Embryonic facial prominence (tissue), 1 donor: ENCODE data around the gene YLPM1.

Experiments
- DNase-seq: peaks from one replicate; pipeline ENCODE4 v3.0.0-alpha.2; 2016; ENCODE audit errors: extremely low spot score

YLPM1 gene

DNA sequence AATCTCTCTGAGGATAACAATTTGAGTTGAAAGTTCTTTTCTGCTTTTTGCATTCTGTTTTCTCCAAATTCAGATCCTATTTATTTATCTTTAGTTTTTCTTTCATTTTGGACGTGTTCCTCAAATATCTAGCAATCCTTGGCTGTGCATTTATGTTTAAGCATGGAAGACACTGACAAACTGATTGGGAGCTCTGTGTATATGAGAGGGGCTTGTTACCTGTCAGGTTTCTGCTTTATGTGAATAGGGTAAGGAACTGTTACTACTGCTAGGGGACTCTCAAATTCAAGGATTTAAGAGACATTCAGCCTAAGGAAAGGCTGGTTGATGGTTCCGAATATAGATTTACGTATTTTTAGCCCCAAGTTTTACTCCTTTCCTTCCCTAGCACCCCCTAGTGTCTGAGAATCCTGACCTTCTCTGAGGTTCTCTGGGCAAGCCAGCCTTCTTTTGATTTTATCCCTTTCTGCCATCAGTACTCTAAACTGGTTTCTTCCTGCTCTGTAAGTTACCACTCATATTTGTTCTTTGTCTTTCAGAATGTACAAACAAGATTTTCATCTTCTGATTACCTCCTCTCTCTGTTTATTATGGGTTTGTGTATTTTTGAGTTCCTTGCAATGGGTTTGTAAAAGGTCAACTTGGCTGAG is 30.5 kb downstream of the YLPM1 start:
- no peak for DNase-seq

DNA sequence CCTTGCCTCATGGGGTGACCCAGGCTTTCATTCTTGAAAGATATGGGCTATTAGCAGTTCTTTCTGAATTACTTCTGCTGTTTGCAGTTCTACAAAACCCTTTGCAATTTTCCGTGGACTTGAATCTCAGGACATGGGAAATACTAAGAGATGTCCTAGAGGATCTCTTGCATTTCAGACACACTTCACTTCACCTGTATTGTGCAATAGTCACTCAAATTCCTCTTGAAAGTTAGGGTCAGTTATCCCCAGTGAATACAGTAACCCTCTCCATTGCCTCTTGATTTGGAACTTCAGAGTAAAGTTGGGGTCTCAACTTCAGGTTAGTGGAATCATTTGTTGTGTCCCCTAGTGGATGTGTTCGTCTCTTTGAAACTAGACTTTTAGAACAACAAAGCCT is 31.8 kb downstream of the YLPM1 start:
- no peak for DNase-seq

DNA sequence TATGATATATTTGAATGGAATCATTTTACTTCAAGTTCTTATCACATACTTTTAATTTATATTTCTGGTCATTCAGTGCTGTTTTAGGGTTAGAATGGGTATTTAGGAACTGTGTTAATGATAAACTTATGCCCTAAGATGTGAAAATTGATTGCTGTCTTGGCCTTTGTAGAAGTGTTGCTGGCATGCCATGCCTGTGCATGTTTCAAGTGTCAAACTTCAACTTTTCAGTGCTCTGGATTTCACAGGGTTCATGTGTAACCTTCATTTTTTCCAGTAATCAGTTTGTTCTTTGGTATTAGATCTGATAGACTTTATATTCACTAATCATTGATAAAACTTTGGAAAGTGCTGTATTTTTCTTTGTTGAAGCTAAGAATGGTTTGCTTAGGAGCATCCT is 36.6 kb downstream of the YLPM1 start:
- no peak for DNase-seq

DNA sequence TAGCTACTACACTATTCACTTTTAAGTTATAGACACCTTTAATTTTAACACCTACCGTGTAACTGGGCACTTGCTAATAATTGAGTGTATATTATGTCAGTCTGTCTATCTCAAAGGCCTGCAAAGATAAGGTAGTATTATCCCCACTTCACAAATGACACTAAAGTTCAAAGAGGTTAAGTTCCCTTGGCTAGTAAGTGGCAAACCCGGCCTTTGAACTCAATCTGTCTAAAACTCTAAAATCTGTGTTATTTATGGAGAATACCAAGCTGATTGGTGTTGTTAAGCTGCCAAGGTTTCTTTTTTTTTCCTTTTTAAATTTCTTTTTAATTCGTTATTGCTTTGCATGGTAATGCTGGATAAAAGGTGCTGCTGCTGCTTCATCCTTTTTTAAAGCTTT is 37.7 kb downstream of the YLPM1 start:
- no peak for DNase-seq

DNA sequence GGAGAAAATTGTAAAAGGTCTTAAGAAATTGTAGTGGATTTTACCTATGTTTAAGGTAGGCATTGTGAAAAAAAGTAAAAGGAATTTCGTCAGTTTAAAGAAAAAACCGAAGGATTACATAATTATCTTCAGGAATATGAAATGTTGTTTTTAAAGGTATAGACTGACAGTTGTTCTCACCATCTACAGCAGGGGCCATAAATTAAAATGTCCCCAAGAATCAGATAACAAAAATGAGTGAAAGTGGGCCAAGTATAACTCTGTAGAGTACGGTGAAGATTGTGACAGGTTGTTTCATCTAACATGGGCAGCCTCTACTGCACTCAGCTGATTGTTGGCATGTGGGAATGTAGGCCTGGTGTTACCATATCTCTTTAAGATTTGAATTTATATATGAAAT is 38.3 kb downstream of the YLPM1 start:
- no peak for DNase-seq

DNA sequence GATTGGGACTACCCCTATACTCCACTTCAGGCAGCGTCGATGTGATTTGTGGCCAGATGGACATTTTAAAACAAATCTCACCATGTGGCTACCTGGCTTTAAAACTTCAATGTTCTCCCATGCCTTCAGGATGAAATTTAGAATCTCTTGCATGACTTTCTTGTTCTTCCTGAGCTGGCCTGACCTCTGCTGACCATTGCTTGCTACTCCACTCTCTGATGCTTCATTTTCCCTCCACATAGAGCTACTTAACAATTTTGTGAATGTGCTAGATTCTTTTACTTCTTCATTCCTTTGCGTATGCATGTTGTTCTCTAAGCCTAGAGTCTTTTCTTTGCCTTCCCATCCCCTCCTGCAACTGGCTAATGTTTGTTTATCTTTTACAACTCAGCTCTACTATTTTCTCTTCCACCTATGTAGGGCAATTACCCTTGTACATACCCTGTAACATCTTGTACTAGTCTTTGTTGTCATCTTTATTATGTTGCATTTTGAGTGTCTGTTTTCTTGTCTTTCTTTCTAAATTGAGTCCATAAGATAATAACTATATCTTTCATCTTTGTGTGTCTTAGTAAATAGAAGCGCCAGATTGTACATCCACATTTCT is 41.2 kb downstream of the YLPM1 start:
- DNase-seq, result no peak

DNA sequence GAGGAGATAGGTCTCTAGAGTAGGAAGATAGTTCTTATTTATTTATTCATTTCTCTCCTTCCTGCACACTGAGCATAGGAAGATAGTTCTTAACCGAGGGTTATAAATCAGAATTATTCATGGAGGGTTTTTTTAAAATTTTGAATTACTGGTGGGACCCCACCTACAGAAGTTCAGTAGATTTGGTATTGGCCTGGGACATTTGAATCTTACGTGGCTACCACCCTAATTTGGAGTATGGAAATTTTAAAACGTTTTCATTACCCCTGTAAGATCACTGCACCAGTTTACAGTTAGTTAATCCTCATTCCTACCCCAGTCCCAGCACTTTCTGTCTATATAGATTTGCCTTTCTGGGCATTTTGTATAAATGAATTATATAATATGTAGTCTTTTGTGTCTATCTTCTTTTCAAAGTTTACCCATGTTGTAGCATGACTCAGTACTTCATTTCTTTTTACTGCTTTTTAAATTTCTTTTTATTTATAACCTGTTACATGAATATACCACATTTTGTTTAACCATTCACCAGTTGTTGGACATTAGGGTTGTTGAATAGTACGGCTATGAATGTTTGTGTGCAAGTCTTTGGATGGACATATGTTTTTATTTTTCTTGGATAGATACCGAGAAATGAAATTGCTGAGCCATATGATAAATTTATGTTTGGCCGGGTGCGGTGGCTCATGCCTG is 44.9 kb downstream of the YLPM1 start:
- DNase-seq, result no peak

DNA sequence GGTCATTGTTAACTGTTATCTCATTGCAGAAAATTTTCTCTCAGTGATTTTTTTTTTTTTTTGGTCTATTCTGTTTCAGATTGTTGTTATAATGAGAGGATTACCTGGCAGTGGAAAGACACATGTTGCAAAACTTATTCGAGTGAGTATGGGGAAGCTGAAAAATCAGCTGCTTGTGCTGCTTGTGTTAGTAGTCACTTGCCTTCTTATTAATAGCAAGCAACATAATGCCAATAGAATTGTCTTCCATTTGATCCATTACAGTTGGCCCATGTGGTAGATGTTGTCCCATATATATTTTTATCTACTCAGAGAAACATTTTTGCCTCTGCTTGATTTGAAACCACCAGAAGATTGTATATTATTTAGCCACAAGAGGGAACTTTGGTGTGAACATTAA is 53.0 kb downstream of the YLPM1 start:
- no peak for DNase-seq

DNA sequence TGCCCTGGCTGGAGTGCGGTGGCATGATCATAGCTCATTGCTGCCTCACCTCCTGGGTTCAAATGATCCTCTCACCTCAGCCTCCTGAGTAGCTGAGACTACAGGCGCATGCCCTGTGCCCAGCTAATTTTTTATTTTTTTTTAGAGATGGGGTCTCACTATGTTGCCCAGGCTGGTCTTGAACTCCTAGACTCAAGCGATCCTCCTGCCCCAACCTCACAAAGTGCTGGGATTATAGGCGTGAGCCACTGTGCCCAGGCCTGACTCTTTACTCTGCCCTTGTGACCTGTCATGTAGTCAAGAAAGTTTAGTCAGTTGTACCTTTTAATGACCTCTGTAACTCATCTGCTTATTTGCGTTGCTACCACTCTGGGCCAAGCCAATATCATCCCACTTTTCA is 57.2 kb downstream of the YLPM1 start:
- no peak for DNase-seq

DNA sequence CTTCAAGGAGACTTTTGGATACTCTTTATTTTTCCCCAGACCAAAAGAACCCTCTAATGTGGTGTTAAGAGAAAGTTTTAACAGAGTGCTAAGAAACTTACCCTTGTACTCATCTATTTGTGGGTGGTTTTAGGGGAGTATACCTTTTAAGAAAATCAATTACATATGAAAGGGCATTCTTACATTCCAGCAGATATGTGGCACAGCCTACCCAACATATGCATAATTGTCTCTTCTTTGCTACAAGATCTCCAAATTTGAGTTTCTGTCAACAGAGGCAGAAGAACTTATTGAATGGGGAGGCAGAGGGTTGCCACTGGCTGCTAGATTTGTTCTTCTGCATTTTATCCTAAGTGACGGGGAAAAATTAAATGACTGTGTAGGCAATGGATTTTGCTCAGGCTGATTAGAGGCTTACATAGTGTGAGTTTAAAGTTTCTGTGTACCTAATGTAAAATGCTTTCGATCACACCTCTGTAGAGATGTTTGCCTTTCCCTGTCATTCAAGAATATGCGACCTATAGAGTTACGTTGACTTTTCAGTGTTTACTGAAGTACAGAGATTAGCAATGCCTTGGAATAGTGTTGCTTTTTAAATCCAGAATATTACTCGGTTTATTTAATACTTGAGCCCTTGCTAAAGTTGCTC is 58.3 kb downstream of the YLPM1 start:
- no peak for DNase-seq

DNA sequence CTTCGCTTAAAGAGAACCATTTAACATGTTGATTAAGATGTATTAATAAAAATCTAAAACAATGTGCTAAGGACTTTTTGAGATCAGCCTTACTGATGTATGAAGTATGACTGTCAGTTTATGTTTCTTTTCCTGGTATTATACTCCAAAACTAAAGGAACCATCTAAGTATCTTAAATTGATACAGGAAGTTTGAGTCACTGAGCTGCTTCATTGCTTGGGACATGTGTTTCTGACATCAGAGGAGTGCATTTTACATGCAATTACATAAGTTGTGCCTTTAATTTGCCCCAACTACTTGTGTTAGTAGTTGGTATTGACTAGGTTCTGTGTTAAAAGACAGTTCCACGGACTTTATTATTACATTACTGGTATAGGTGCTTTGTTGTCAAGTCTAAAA is 61.9 kb downstream of the YLPM1 start:
- no peak for DNase-seq

DNA sequence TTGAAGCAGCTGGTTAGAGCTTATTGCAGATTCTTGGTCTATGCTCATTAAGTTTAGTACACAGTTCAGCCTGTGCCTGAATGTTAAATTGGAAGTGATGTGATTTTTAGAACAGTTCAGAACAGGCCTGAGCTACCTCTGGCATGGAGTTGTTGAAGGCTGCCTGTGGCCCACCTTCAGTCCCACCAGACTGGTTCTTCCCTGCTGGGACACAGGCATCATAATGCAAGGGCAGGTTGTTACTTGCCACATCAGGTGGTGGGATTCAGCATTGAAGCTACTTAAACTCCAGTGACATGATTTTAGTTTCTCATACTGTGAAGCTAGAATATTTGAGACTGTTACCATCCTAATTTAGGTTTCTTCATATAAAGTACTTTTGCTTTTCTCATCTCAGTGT is 63.5 kb downstream of the YLPM1 start:
- DNase-seq, result no peak

DNA sequence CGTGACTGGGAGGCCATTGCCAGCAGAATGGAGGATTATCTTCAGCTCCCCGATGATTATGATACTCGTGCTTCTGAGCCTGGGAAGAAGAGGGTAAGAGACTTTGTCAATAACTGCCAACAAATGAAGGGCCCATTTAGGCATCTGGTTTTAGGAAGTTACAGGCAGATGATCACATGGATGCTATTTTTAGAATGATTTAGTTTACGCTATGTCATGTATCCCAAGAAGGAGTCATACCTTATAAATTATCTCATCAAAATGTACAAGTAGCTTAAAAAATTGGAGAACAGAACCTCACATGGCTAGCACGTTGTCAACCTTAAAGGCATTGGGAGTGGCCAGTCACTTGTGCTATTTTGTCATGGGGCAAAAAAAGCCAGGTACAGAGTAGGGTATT is 66.1 kb downstream of the YLPM1 start:
- no peak for DNase-seq

DNA sequence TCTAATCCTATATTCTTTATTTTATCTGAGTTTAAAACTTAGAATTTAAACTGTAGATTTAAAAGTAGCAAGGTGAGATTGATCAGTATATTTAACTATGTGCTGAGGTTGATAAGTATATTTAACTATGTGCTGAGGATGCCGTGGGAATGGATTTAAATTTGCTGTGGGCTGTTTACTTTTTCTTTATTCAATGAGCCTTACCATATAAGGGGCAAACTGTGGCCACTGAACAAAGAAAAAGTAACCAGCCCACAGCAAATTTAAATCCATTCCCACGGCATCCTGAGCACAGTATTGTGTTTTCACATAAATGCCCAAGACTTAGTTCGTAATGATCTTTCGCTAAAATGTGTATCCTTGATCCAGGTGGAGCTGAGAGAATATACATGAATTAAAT is 69.7 kb downstream of the YLPM1 start:
- DNase-seq, result no peak

DNA sequence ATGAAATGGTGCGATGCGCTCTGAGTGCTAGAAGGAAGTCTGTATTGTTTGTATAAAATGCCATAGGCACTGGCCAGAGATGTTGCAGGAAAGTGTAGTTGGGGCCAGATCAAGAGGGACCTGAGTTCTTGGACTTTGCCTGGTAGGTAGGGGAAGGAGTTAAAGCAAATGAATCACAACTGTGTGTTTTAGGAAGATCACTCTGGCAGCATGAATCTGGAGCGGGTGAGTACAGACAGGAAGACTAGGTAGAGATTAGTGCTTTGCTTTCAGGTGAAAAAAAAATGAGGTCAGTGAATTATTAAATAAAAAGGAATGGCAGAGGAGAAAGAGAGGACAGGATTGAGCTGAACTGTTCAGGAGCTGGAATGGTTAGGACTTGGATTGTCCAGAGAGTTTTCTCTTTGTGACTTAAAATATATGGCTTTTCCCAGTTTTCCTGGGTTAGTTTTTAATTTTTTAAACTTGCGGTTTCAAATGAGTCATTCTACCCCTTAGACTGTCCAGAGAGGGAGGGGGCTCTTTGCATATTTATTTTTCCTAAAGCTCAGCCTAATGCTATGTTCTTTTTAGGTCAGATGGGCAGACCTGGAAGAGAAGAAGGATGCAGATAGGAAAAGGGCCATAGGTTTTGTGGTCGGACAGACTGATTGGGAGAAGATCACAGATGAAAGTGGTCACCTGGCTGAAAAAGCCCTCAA is 71.7 kb downstream of the YLPM1 start:
- DNase-seq, result no peak

DNA sequence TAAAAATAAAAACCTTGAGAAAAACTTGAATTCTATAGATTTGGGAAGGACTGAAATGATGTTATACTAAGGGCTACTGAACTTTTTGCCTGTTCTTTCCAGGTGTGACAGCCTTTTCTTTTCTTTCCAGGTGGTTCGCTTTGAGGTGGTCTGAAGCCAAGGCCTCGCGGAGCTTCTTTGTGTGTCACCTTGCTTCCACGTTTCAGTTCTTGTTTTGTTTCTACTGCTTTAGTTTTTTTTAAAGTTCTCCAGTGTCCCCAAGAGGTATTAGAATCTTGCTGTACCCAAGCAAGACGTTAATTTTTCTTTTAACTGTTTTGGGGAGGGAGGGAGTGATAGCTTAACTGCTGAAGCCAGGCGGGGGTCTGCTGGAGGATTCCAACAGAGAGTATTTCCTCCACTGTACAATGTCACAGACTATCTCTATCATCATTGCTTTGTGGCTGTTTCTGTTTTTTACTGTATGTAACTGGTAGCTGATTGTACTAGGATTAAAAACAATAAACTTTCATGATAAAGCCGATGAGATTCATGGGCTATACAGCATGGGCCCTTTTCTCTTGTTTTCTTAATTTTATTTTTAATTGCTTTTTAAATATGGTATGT is 72.6 kb downstream of the YLPM1 start:
- DNase-seq, result no peak

DNA sequence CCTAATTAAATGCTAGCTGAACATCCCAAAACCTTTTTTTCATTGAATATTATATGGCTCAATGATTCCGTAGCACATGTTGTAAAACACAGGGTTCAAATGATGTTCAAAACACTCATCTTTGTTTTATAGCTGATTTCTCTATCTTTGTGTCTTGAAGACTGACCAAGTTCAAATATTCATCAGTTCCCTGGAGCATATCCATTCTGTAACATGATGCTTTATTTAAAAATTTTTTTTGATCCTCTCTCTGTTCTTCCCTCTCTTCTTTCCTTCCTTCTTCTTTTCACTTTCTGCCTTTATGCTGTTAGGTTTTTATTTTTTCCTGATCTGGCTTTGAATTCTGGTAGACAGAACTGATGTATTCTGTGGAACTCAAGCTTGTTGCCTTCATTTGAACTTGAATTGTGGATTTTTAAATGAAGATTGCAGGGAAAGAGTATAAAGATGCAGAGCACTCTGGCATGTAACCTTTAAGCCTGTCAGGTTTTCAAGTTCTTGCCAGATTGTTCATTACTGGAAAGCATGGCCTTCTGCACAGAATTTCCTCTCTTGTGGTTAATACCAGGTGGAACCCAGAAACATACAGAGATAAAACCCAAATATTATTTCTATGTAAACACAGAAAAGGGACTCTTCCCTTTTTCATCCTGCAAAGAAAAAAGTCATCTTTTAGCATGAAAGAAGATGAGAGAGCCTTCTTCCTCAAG is 73.3 kb downstream of the YLPM1 start:
- DNase-seq, result no peak

DNA sequence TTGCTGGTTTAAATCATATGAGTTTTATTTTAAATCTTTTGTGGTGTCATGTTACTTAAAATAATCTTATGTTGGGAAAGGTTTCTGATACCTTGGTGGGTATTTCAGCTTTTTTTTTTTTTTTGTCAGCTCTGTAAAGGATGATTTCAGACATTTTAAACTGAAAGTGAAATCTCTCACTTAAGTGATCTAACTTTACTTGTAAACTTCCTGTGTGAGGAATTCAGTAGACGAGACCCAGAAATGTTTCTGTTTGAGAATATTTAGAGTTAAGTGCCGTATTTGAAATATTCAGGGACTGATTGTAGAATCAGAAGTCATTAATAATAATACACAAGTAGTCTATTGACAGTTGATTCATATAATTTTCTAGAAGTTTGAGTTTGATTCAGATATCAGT is 75.0 kb downstream of the YLPM1 start:
- no peak for DNase-seq

DNA sequence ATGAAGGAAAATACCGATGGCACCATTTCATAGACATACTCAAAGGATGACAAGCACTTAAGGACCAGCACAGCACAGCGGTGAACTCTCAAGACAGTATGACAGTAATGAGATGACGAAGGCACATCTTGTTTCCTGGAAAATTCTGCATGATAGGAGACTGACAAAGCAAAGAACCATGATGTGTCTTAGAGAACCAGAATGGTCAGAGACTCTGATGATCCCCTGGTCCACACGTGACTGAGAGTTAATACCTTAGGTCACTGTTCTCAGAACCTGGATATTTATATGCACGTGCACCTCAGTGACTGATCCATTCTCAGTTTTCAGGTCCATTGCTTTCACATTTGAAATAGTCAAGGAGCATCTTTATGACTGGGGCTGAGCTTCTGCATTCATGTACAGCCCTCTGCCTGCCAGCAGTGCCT is 77.5 kb downstream of the YLPM1 start:
- no peak for DNase-seq

DNA sequence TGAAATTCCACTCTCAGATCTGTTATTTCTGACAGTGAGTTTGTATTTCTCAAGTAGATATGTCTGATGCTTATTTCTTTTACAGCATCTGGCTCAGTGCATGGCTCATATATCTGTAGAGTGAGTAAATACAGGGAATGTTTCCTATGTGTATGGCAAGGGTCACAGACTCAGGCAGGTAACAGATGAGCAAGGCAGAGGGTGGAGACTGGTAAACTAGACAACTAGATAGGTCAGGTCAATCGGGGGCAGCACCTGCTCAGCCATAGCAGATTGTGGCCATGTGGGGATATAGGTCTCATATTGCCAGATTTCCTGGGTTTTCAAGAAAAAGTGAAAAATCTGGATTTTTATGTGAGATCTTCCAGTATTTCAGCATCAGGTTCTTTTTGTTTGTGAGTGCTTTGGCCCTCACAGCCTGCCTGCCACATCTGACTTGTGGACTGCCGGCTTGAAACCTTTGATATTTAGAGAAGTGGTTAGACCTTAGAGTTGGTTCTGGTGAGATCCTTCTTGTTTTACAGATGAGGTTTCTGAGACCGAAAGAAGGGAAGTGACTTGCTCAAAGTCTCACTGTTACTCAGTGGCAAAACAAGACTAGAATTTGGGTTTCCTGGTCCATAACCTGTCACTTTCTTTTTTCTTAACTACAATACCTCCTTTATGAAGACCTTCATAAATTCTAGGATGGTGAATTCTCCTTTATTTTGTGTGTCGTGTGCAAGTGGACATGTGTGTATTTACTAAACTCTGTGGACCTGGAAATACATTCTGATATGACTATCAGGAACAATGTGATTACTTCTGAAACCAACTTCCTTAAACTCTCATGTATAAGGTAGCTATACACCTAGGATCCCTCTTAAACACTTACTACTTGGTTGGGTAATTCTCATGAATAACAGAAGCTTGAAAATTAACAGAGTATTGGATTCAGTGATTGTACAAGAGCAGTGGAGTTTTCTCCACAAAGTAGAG is 78.4 kb downstream of the YLPM1 start:
- DNase-seq, result no peak
